Spleen (tissue), 11 donors: ENCODE results near the gene ABTB1. TPM values are rescaled to one million over a fixed set of nuclear protein-coding genes. Genes with fewer than 3 reads are reported as not detected.

ENCODE experiments used
- DNase-seq: peaks from one replicate; pipeline ENCODE4 v3.0.0-alpha.2; 2020
- H3K27ac ChIP-seq, 8 donors: fragments of 200-600 bp; sonication (generic) in 7 of 8; 1 replicate in 4 of 8; 2 replicates in 4 of 8; pipeline versions ENCODE4 v1.5.0 to v1.8.0; 2016 to 2021; ENCODE audit warnings: inconsistent platforms in 4 of 8, mild to moderate bottlenecking in 4 of 8, moderate library complexity in 1 of 8
- H3K27me3 ChIP-seq, 7 donors: fragments of 200-600 bp; sonication (generic) in 6 of 7; replicated peaks in 1 of 7; 1 replicate in 4 of 7; 2 replicates in 3 of 7; pipeline versions ENCODE4 v1.5.0 to v1.8.0; 2016 to 2021; ENCODE audit warnings: inconsistent platforms in 3 of 7, mild to moderate bottlenecking in 1 of 7
- H3K36me3 ChIP-seq, 6 donors: fragments of 200-600 bp; sonication (generic) in 5 of 6; 1 replicate in 4 of 6; 2 replicates in 2 of 6; pipeline versions ENCODE4 v1.5.0 to v1.8.0; 2016 to 2021; ENCODE audit warnings: inconsistent platforms in 2 of 6
- H3K4me1 ChIP-seq, 6 donors: fragments of 200-600 bp; sonication (generic) in 5 of 6; 1 replicate in 3 of 6; 2 replicates in 3 of 6; pipeline versions ENCODE4 v1.5.0 to v1.8.0; 2016 to 2021; ENCODE audit warnings: inconsistent platforms in 3 of 6
- H3K4me3 ChIP-seq, 8 donors: fragments of 200-600 bp; sonication (generic) in 7 of 8; 1 replicate in 4 of 8; 2 replicates in 4 of 8; pipeline versions ENCODE4 v1.5.0 to v1.8.0; 2016 to 2021; ENCODE audit warnings: inconsistent platforms in 4 of 8, mild to moderate bottlenecking in 4 of 8, moderate library complexity in 2 of 8
- H3K9me3 ChIP-seq, 8 donors: fragments of 200-600 bp; sonication (generic) in 7 of 8; 1 replicate in 4 of 8; 2 replicates in 4 of 8; pipeline versions ENCODE4 v1.5.0 to v1.8.0; 2016 to 2021; ENCODE audit warnings: inconsistent platforms in 4 of 8
- CTCF ChIP-seq, 11 experiments: fragments of 200-600 bp in 7 of 11; fragments of 450-650 bp in 4 of 11; sonication (generic) in 4 of 11; IDR thresholded peaks in 8 of 11; conservative IDR thresholded peaks in 3 of 11; 1 replicate in 7 of 11; 2 replicates in 4 of 11; pipeline versions ENCODE4 v1.4.0 to v1.8.0; 2016 to 2021; ENCODE audit warnings: antibody characterized with exemption in 11 of 11, inconsistent platforms in 4 of 11, mild to moderate bottlenecking in 1 of 11
- POLR2A ChIP-seq, 3 donors: fragments of 450-650 bp; IDR thresholded peaks; one replicate each; pipeline ENCODE4 v1.5.1; 2017; ENCODE audit warnings: antibody characterized with exemption in 3 of 3, mild to moderate bottlenecking in 1 of 3
- POLR2AphosphoS5 ChIP-seq, 3 donors: sonication (generic); formaldehyde crosslinking; IDR thresholded peaks; one replicate each; pipeline ENCODE4 v1.5.1; 2017; ENCODE audit warnings: antibody characterized with exemption in 3 of 3
- WGBS, 5 donors: extraction: QIAGEN DNeasy Blood & Tissue Kit in 3 of 5; methylation state at CpG; one replicate each; pipeline versions ENCODE4 v1.1.5 to v1.1.7; 2013 to 2018; 5-methylcytosine and 5-hydroxymethylcytosine counted together
- intact Hi-C: fragments of 100-400 bp; cut with DNase I; formaldehyde crosslinking; loops from one replicate; pipeline ENCODE4 v1.15.0; 2023; ENCODE audit warnings: low total_unique reads
- polyA plus RNA-seq, 3 donors: library from polyadenylated mRNA; stranded (reverse); fragments of 200-250 nt; gene quantifications; one replicate each; pipeline ENCODE4 v1.2.1, GENCODE V29; 2013
- total RNA-seq, 7 donors: library from RNA; depleted of rRNA in 3 of 7; stranded (reverse); fragments of >200 nt in 3 of 7; fragmentation: NEBNext Ultra II Directional in 4 of 7; extraction: Animal tissue kit (Norgen Biotek cat#: 25700) in 4 of 7; gene quantifications; one replicate each; pipeline versions ENCODE4 v1.1.0 to v1.2.1, GENCODE V29; 2016 to 2021
- donor health status: healthy with polysubstance abuse.
- donor health status: DM: no; HTN: no; CAD: no; lungs with moderate emphysema.
- donor health status: DM: no; HTN: no; CAD: no.
- donor health status: Bipolar disorder and iron deficiency.
- donor health status: healthy.
- donor health status: DM: no; HTN: no; CAD: no.
- donor health status: DM: yes; HTN: yes; CAD: no.

Gene ABTB1
- total and polyA plus RNA-seq, 10 donors = 57.9 to 172 (median 145) TPM

- TF ChIP-seq CTCF (IDR thresholded peaks at IDR 0.05 in 8 of 11, conservative IDR thresholded peaks at IDR 0.05 in 3 of 11) = no peak
- TF ChIP-seq POLR2AphosphoS5 (IDR thresholded peaks at IDR 0.05) = no peak
- TF ChIP-seq POLR2A (IDR thresholded peaks at IDR 0.05) = no peak
- no peak for DNase-seq
- WGBS, 5 donors = 75 to 86% (median 81%) methylated on average over 3 of the region's 3 CpGs
- Histone ChIP-seq H3K27me3 (no peaks in the 10 kb centered on the region), H3K36me3 (peaks cover 0 to 4% (median 0%) of the 10 kb centered on the region in 6 donors), H3K27ac (peak overlapping the region in 2 of 8 donors; percentile 3 to 11), H3K4me1 (peaks cover 0 to 47% (median 13%) of the 10 kb centered on the region in 6 donors), H3K9me3 (no peaks in the 10 kb centered on the region), H3K4me3 (no peak overlapping the region)
- intact Hi-C loops = no loop called here
These were observed 54.1 kb downstream of the ABTB1 start for GRCh38 chr3:127726894-127727293.

- peaks cover 0 to 53% (median 16%) of the 10 kb centered on the region in 6 donors for H3K4me1 ChIP-seq
- peak overlapping the region in 2 of 8 donors; percentile 56 to 67 for H3K27ac ChIP-seq
- H3K27me3 ChIP-seq = no peaks in the 10 kb centered on the region
- TF ChIP-seq POLR2AphosphoS5 (IDR thresholded peaks at IDR 0.05) = no peak
- no peak for TF ChIP-seq CTCF (IDR thresholded peaks at IDR 0.05 in 8 of 11, conservative IDR thresholded peaks at IDR 0.05 in 3 of 11)
- TF ChIP-seq POLR2A (IDR thresholded peaks at IDR 0.05) = no peak
- no peak for DNase-seq
- H3K9me3 ChIP-seq = no peaks in the 10 kb centered on the region
- intact Hi-C loops = no loop called here
- 60 to 86% (median 79%) methylated on average over 7 of the region's 7 CpGs for WGBS, 5 donors
- H3K36me3 ChIP-seq = no peaks in the 10 kb centered on the region
- H3K4me3 ChIP-seq = no peak overlapping the region
These were observed 55.8 kb downstream of the ABTB1 start for GRCh38 chr3:127728417-127729015.

GRCh38 chr3:127729556-127730056 is 56.9 kb downstream of the ABTB1 start:
- TF ChIP-seq POLR2AphosphoS5 (IDR thresholded peaks at IDR 0.05) = no peak
- no peak for TF ChIP-seq CTCF (IDR thresholded peaks at IDR 0.05 in 8 of 11, conservative IDR thresholded peaks at IDR 0.05 in 3 of 11)
- no peak for TF ChIP-seq POLR2A (IDR thresholded peaks at IDR 0.05)
- Histone ChIP-seq H3K36me3 (no peaks in the 10 kb centered on the region), H3K9me3 (no peaks in the 10 kb centered on the region), H3K4me3 (no peak overlapping the region), H3K27me3 (no peaks in the 10 kb centered on the region), H3K4me1 (peaks cover 3 to 64% (median 27%) of the 10 kb centered on the region in 6 donors), H3K27ac (peak overlapping the region in 5 of 8 donors; percentile 20 to 67 (median 56))
- peak; percentile 63 for DNase-seq
- 50 to 73% (median 62%) methylated on average over 4 of the region's 4 CpGs for WGBS, 5 donors
- intact Hi-C loops = no loop called here

GRCh38 chr3:127730171-127730570 is 57.4 kb downstream of the ABTB1 start:
- TF ChIP-seq CTCF (IDR thresholded peaks at IDR 0.05 in 8 of 11, conservative IDR thresholded peaks at IDR 0.05 in 3 of 11) = no peak
- no peak for TF ChIP-seq POLR2A (IDR thresholded peaks at IDR 0.05)
- H3K27ac ChIP-seq = peak overlapping the region in 5 of 8 donors; percentile 20 to 67 (median 56)
- 83 to 92% (median 87%) methylated on average over 8 of the region's 8 CpGs for WGBS, 5 donors
- peaks cover 3 to 69% (median 33%) of the 10 kb centered on the region in 6 donors for H3K4me1 ChIP-seq
- no peaks in the 10 kb centered on the region for H3K27me3 ChIP-seq
- peak; percentile 56 for DNase-seq
- no peak overlapping the region for H3K4me3 ChIP-seq
- no peaks in the 10 kb centered on the region for H3K9me3 ChIP-seq
- H3K36me3 ChIP-seq = no peaks in the 10 kb centered on the region
- intact Hi-C loops = no loop called here
